H1 (cell line): ENCODE measurements around the gene TRAPPC6A. TPM values are rescaled to one million over a fixed set of nuclear protein-coding genes. Genes with fewer than 3 reads are reported as not detected.

ENCODE experiments used
- CTCF ChIA-PET: fragments of 300-600 bp; sonication (Branson Sonifier 250); formaldehyde crosslinking; loops from one replicate; lab custom pipeline; 2021; ENCODE audit not compliant: partially characterized antibody; lab: Charles Lee
- POLR2A ChIA-PET: fragments of 300-600 bp; sonication (Branson Sonifier 250); formaldehyde crosslinking; loops from one replicate; lab custom pipeline; 2021; ENCODE audit warnings: inconsistent platforms; ENCODE audit not compliant: partially characterized antibody; lab: Charles Lee
- DNase-seq, 2 experiments: peaks; one replicate each; pipeline versions ENCODE4 v3.0.0 to v3.0.0-alpha.2; 2010 to 2022; ENCODE audit warnings: low spot score in 2 of 2, low read depth in 1 of 2, mixed read lengths in 1 of 2
- FAIRE-seq: peaks from 2 replicates; lab custom pipeline; 2011; peaks lifted over from hg19 to GRCh38; lab: Jason Lieb, UNC
- H2AFZ ChIP-seq: 2 replicates; pipeline ENCODE4 v1.8.1; 2012; ENCODE audit warnings: low read length, inconsistent platforms
- H2AK5ac ChIP-seq: 2 replicates; pipeline ENCODE4 v1.6.1; 2013; ENCODE audit warnings: low read depth, low read length
- H2BK120ac ChIP-seq: replicated peaks from 2 replicates; pipeline ENCODE3; 2013; ENCODE audit warnings: low read depth, low read length, inconsistent platforms
- H2BK12ac ChIP-seq: 2 replicates; pipeline ENCODE4 v1.6.1; 2013; ENCODE audit warnings: low read depth, low read length
- H2BK15ac ChIP-seq: 2 replicates; pipeline ENCODE4 v1.6.1; 2013; ENCODE audit warnings: low read length
- H2BK20ac ChIP-seq: 2 replicates; pipeline ENCODE4 v1.6.1; 2013; ENCODE audit warnings: low read length
- H2BK5ac ChIP-seq: 2 replicates; pipeline ENCODE4 v1.6.1; 2013; ENCODE audit warnings: low read depth, low read length
- H3K14ac ChIP-seq: 2 replicates; pipeline ENCODE4 v1.6.1; 2013; ENCODE audit warnings: inconsistent platforms; ENCODE audit not compliant: insufficient read length
- H3K18ac ChIP-seq: 2 replicates; pipeline ENCODE4 v1.6.1; 2013; ENCODE audit warnings: low read length; ENCODE audit errors: extremely low read depth
- H3K23ac ChIP-seq: 2 replicates; pipeline ENCODE4 v1.6.1; 2013; ENCODE audit warnings: inconsistent platforms; ENCODE audit not compliant: insufficient read length
- H3K23me2 ChIP-seq: 2 replicates; pipeline ENCODE4 v1.6.1; 2013; ENCODE audit warnings: low read depth, low read length
- H3K27ac ChIP-seq: 2 replicates; pipeline ENCODE4 v1.6.1; 2011; ENCODE audit warnings: low read depth, low read length, inconsistent platforms
- H3K27me3 ChIP-seq, 4 experiments: replicated peaks in 1 of 4; 1 replicate in 1 of 4; 2 replicates in 3 of 4; pipeline versions ENCODE4 v1.6.1 to v1.8.1; 2011 to 2013; ENCODE audit warnings: low read length in 3 of 4, mild to moderate bottlenecking in 3 of 4, inconsistent platforms in 2 of 4, mixed read lengths in 2 of 4, moderate library complexity in 1 of 4; ENCODE audit not compliant: control insufficient read depth in 3 of 4, insufficient read depth in 3 of 4; ENCODE audit errors: extremely low read depth in 1 of 4
- H3K36me3 ChIP-seq, 4 experiments: 2 replicates each; pipeline versions ENCODE4 v1.6.1 to v1.8.1; 2011 to 2013; ENCODE audit warnings: mild to moderate bottlenecking in 4 of 4, low read length in 3 of 4, moderate library complexity in 2 of 4, control low read depth in 1 of 4, inconsistent platforms in 1 of 4; ENCODE audit not compliant: insufficient read depth in 4 of 4, control insufficient read depth in 2 of 4
- H3K4ac ChIP-seq: replicated peaks from 2 replicates; pipeline ENCODE3; 2013; ENCODE audit warnings: low read length, low read depth, mixed read lengths, inconsistent platforms; ENCODE audit not compliant: insufficient read length
- H3K4me1 ChIP-seq, 4 experiments: replicated peaks in 1 of 4; 1 replicate in 1 of 4; 2 replicates in 3 of 4; pipeline versions ENCODE4 v1.6.1 to v1.8.1; 2011 to 2013; ENCODE audit warnings: low read length in 3 of 4, inconsistent platforms in 2 of 4, mixed read lengths in 1 of 4; ENCODE audit not compliant: insufficient read depth in 4 of 4, control insufficient read depth in 3 of 4
- H3K4me2 ChIP-seq, 2 experiments: 2 replicates each; pipeline versions ENCODE4 v1.6.1 to v1.8.1; 2011 to 2013; ENCODE audit warnings: low read depth in 2 of 2, low read length in 2 of 2, control low read depth in 1 of 2, inconsistent platforms in 1 of 2, mild to moderate bottlenecking in 1 of 2; ENCODE audit not compliant: insufficient read depth in 1 of 2
- H3K4me3 ChIP-seq, 4 experiments: fragments of 200-600, 300-600 bp in 1 of 4; sonication (generic), shearing (Covaris generic), sonication (Bioruptor Twin) in 1 of 4; 2 replicates each; pipeline versions ENCODE4 v1.5.1 to v1.8.1; 2011 to 2016; ENCODE audit warnings: low read length in 4 of 4, low read depth in 3 of 4, control low read depth in 2 of 4, inconsistent platforms in 2 of 4, mild to moderate bottlenecking in 2 of 4, mixed read lengths in 1 of 4, moderate library complexity in 1 of 4; ENCODE audit not compliant: insufficient read depth in 2 of 4; ENCODE audit errors: extremely low read depth in 1 of 4
- H3K56ac ChIP-seq: replicated peaks from 2 replicates; pipeline ENCODE3; 2013; ENCODE audit warnings: low read depth, mild to moderate bottlenecking, mixed read lengths, low read length, inconsistent platforms; ENCODE audit not compliant: insufficient read length
- H3K79me1 ChIP-seq: 2 replicates; pipeline ENCODE4 v1.6.1; 2013; ENCODE audit warnings: low read depth, low read length, control low read depth
- H3K79me2 ChIP-seq, 2 experiments: 2 replicates each; pipeline versions ENCODE4 v1.6.1 to v1.8.1; 2012 to 2013; ENCODE audit warnings: low read length in 2 of 2, mild to moderate bottlenecking in 2 of 2, inconsistent platforms in 1 of 2; ENCODE audit not compliant: insufficient read depth in 2 of 2, control insufficient read depth in 1 of 2
- H3K9ac ChIP-seq, 4 experiments: replicated peaks in 1 of 4; 1 replicate in 1 of 4; 2 replicates in 3 of 4; pipeline versions ENCODE4 v1.6.1 to v1.8.1; 2011 to 2013; ENCODE audit warnings: low read depth in 3 of 4, low read length in 3 of 4, control low read depth in 2 of 4, mild to moderate bottlenecking in 2 of 4, moderate library complexity in 2 of 4, inconsistent platforms in 1 of 4; ENCODE audit errors: extremely low read depth in 1 of 4
- H3K9me3 ChIP-seq, 2 experiments: 2 replicates each; pipeline versions ENCODE4 v1.6.1 to v1.8.1; 2012 to 2013; ENCODE audit warnings: mild to moderate bottlenecking in 2 of 2, moderate library complexity in 2 of 2, control low read depth in 1 of 2, inconsistent platforms in 1 of 2, low read depth in 1 of 2, low read length in 1 of 2, mixed read lengths in 1 of 2; ENCODE audit not compliant: insufficient read depth in 2 of 2
- H4K20me1 ChIP-seq, 2 experiments: replicated peaks in 1 of 2; 2 replicates each; pipeline versions ENCODE3 to v1.8.1; 2011 to 2013; ENCODE audit warnings: inconsistent platforms in 2 of 2, low read length in 2 of 2, mild to moderate bottlenecking in 1 of 2; ENCODE audit not compliant: insufficient read depth in 2 of 2, control insufficient read depth in 1 of 2
- H4K5ac ChIP-seq: 2 replicates; pipeline ENCODE4 v1.6.1; 2013; ENCODE audit warnings: low read length, low read depth, mixed read lengths, inconsistent platforms; ENCODE audit not compliant: insufficient read length
- H4K8ac ChIP-seq: 2 replicates; pipeline ENCODE4 v1.8.0; 2013; ENCODE audit warnings: mild to moderate bottlenecking, moderate library complexity, low read length, inconsistent platforms; ENCODE audit not compliant: insufficient read depth; ENCODE audit errors: extremely low read depth
- H4K91ac ChIP-seq: replicated peaks from 2 replicates; pipeline ENCODE3; 2013; ENCODE audit warnings: low read length, mixed read lengths, inconsistent platforms; ENCODE audit not compliant: insufficient read length
- HDAC6 ChIP-seq: IDR thresholded peaks from one replicate; pipeline ENCODE4 v1.7.1; 2012; ENCODE audit warnings: low read depth, mild to moderate bottlenecking, inconsistent platforms, low read length, moderate library complexity
- POLR2AphosphoS5 ChIP-seq: IDR thresholded peaks from 2 replicates; pipeline ENCODE4 v1.6.1; 2011; ENCODE audit warnings: low read depth, low read length
- WGBS, 2 experiments: shearing (Covaris generic) in 1 of 2; methylation state at CpG; one replicate each; pipeline versions ENCODE4 v1.1.6 to v1.1.7; 2013 to 2015; ENCODE audit warnings: low lambda C conversion rate in 2 of 2, mixed read lengths in 2 of 2, inconsistent platforms in 1 of 2, low coverage in 1 of 2, missing lambda C conversion rate in 1 of 2; ENCODE audit not compliant: insufficient replicate concordance in 2 of 2, insufficient coverage in 1 of 2, insufficient read length in 1 of 2; ENCODE audit errors: extremely low coverage in 1 of 2, missing lambda C conversion rate in 1 of 2; 5-methylcytosine and 5-hydroxymethylcytosine counted together
- polyA plus RNA-seq, 7 experiments: library from polyadenylated mRNA; depleted of rRNA in 3 of 7; stranded (reverse) in 5 of 7; unstranded in 2 of 7; fragments of >200 nt in 5 of 7; fragments of 200-250 nt in 2 of 7; gene quantifications; 1 replicate in 5 of 7; 2 replicates in 1 of 7; 4 replicates in 1 of 7; pipeline versions ENCODE4 v1.2.1 to v1.2.3, GENCODE V29; 2011 to 2013; ENCODE audit warnings: missing spikeins in 2 of 7, mixed read lengths in 2 of 7
- total RNA-seq: library from RNA; stranded (reverse); fragmentation: NEBNext Ultra II Directional; extraction: Animal tissue kit (Norgen Biotek cat#: 25700); gene quantifications from 2 replicates; pipeline ENCODE4 v1.2.1, GENCODE V29; 2021

Gene TRAPPC6A
- total and polyA plus RNA-seq, 2 of the 8 experiments (the other 6 are each of a cell fraction or from before 2014, with no cell fraction given) = 31.8 to 130 TPM

DNA sequence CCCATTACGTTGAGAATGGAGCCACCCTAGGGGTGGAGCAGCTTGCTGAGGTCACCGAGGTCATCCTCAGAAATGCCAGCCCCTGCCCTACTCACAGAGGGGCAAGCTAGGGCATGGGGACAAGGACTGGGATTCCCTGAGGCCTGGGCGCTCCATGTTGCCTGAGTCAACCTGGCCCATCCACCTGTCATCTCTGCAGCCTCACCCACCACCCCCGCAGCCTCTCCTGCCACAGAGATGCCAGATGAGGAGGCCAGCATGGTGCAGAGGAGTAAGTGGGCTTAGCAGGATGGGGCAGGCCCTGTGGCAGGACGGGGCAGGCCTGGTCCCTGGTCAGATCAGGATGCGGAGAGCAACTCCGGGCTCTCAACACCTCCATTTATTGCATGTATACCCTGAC is 26.7 kb downstream of the TRAPPC6A start:
- no peak overlapping the region for H3K4me2 ChIP-seq
- no peak overlapping the region for H4K5ac ChIP-seq
- no peak overlapping the region for H2AFZ ChIP-seq
- H2BK5ac ChIP-seq = no peak overlapping the region
- no peak overlapping the region for H2AK5ac ChIP-seq
- no peak overlapping the region for H4K8ac ChIP-seq
- no peak overlapping the region for H3K4ac ChIP-seq
- peaks cover 0 to 20% of the 10 kb centered on the region in 2 experiments for H4K20me1 ChIP-seq
- H3K79me1 ChIP-seq = no peaks in the 10 kb centered on the region; the same call in 1 of the 2 replicates
- 0 out of 8 replicates have a peak, but pooled peaks cover 0 to 2% (median 0%) of the 10 kb centered on the region in 4 experiments for H3K36me3 ChIP-seq
- DNase-seq = no peak
- peaks cover 0 to 8% of the 10 kb centered on the region in 2 experiments; a peak in 1 of 4 replicates for H3K9me3 ChIP-seq
- H3K9ac ChIP-seq = no peak overlapping the region
- peaks cover 16 to 45% (median 36%) of the 10 kb centered on the region in 4 experiments for H3K27me3 ChIP-seq
- no peak overlapping the region for H3K56ac ChIP-seq
- 90% methylated on average over 7 of the region's 7 CpGs; no CpG with 5 or more reads in 1 of the 2 experiments for WGBS, 2 experiments
- no peak overlapping the region for H3K4me3 ChIP-seq
- CTCF ChIA-PET = interaction anchor here (0.6 to 5.5 kb wide), 9 partner anchors 8 to 334 kb away, joined by 3 to 32 read pairs (median 4); partner anchors contain the start of genes NKPD1 and PPP1R37
- FAIRE-seq = no peak
- no peak overlapping the region for H4K91ac ChIP-seq
- H2BK15ac ChIP-seq = no peak overlapping the region
- no peak overlapping the region for H3K27ac ChIP-seq
- peaks cover 0 to 13% (median 3%) of the 10 kb centered on the region in 4 experiments; a peak in 6 of 7 replicates for H3K4me1 ChIP-seq
- no peak overlapping the region for H3K14ac ChIP-seq
- H3K79me2 ChIP-seq = no peaks in the 10 kb centered on the region
- H3K23me2 ChIP-seq = peaks cover 9% of the 10 kb centered on the region; the same call in 1 of the 2 replicates
- H3K23ac ChIP-seq = no peak overlapping the region
- no peak overlapping the region for H3K18ac ChIP-seq
- TF ChIP-seq HDAC6 (no peak), POLR2AphosphoS5 (peak; percentile 51; the same call in 1 of the 2 replicates)
- TF ChIP-seq, all 59 proteins: peak for 1
- Histone ChIP-seq H2BK12ac (no peak overlapping the region), H2BK120ac (no peak overlapping the region), H2BK20ac (no peak overlapping the region)
- POLR2A ChIA-PET = interaction anchor here (0.8 to 3.5 kb wide), 6 partner anchors 13 to 193 kb away, joined by 3 to 19 read pairs (median 4); partner anchors contain the start of gene PPP1R37
